GM19240 (cell line): Measurements from ENCODE around the gene MDFIC.

Experiments used
- DNase-seq: peaks from one replicate; pipeline ENCODE4 v3.0.0; 2011; ENCODE audit warnings: low spot score; ENCODE audit not compliant: insufficient read length

MDFIC gene

DNA sequence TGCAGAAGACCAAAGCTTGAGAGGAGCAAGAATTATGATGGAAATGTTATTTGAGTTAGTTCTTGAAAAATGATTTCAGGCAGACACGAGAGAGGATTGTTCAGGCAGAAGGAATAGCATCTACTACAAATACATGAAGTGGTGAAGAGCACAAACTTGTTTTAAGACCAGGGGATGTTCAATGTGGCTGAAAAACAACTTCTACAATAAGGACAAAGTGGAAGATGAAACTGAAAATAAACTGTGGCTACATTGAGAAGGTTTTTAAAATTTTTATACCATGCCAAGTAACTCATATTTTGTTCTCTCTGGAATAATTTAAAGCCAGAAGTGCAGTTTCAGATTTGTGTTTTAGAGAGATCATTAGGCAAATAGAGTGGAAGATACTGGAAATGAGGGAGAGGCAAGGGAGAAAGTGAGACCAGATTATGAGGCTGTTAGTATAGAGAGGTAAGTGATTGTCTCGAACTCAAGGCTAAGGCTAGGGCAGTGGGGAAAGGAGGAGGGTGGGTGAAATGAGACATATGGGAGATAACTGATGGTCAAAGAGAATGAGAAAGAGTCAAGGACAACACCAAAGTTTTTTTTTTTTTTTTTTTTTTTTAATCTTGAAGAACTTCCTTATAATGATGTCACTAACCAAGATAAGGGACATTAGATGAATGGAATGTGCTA is 115.4 kb downstream of the MDFIC start:
- DNase-seq: no peak

DNA sequence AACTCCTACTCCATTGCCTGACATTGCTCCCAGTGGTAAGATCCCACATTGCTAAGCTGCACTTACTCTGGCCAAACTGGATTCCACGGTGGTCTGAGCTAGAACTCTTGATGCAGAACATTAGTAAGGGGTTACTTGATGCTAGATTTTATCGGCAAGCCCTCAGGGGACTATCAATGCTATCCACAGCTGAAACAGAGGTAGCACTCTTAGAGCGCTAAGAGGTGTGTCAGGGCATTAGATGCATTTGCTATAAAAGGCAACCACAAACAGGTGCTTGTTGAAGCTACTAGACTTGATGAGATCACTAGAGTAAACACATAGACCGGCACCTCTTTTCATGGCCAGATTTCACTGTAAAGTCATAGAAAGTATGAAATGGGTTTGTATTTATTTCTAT is 116.3 kb downstream of the MDFIC start:
- DNase-seq: no peak

- DNase-seq: no peak
Measured at GRCh38 chr7:115040057-115040456, 118.2 kb downstream of the MDFIC start.

GRCh38 chr7:115040495-115040894 is 118.6 kb downstream of the MDFIC start:
- DNase-seq: no peak

DNA sequence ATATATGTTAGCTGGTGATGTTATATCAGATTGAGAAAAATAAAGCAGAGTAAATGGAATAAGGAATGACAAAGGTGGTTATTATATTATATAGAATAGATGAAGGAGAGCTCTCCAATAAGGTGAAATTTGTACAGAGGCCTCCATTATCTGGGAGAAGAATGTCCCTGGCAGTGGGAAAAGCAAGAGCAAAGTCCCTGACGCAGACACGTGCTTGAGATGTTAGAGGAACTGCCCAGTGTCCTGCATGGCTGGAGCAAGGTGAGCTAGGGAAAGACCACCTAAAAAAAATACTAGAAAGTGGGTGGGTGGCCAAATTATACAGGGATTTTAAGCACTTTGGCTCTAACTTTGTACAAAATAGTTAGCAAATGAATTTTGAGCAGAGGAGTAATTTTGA is 120.7 kb downstream of the MDFIC start:
- DNase-seq: no peak

GRCh38 chr7:115043605-115044004 is 121.7 kb downstream of the MDFIC start:
- DNase-seq: no peak

GRCh38 chr7:115044224-115044623 is 122.3 kb downstream of the MDFIC start:
- DNase-seq: no peak

GRCh38 chr7:115047958-115048720 is 126.2 kb downstream of the MDFIC start:
- DNase-seq: no peak

DNA sequence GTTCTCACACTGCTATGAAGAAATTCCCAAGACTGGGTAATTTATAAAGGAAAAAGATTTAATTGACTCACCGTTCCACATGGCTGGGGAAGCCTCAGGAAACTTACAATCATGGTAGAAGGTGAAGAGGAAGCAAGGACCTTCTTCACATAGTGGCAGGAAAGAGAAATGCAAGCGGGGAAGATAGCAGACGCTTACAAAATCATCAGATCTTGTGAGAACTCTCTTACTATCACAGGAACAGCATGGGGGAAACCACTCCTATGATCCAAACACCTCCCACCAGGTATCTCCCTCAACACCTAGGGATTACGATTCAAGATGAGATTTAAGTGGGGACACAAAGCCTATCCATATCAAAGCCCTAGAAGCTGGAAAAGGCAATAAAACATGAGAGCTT is 130.8 kb downstream of the MDFIC start:
- DNase-seq: no peak

DNA sequence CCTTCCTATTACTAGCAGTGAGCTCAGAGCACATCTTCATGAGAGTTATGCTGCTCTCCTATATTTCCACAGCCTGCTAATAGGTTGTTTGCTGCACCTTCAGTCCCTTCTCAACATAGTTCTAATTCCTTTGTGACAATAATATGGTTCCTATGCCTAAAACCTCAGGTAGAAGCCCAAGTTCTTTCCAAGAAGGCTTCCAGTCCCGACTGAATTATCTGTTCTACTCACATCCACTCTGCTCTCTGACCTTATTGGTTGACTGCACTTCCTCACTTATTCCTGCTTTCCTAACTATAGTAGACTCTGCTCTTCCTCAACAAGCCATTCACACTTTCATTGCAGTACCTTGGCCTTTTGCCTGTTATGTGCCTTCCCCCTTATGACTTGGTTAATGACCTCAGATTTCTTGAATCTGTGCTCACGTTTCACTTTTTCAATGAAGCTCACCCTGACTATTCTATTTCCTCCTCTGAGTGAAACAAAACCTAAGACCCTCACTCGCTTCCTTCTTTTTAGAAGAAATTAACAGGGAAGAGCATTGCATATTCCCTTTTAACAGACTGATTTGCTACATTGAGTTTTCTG is 132.7 kb downstream of the MDFIC start:
- DNase-seq: no peak

- no peak for DNase-seq
Measured at GRCh38 chr7:115056019-115056418, 134.1 kb downstream of the MDFIC start.

GRCh38 chr7:115058726-115059125 is 136.8 kb downstream of the MDFIC start:
- DNase-seq: no peak

DNA sequence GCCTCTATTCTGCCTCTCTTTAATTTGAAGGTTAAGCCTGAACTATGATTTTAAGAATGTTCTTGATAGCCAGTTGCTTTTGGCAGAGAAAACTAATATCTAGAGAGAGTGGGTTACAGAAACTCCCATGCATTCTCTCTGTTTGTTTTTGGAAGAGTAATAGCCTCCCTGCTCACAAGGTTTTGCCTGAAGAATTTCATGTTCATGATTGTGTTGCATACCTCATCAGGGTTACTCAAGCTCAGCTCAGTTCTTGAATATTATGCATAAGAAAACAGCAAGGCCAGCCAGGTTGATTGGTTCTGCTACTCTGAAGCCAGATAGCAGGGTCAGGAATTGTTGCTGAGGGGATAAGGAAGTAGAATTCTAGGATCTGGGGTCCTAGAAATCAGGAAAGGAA is 137.4 kb downstream of the MDFIC start:
- no peak for DNase-seq

- no peak for DNase-seq
Measured at GRCh38 chr7:115060095-115060870, 138.4 kb downstream of the MDFIC start.

DNA sequence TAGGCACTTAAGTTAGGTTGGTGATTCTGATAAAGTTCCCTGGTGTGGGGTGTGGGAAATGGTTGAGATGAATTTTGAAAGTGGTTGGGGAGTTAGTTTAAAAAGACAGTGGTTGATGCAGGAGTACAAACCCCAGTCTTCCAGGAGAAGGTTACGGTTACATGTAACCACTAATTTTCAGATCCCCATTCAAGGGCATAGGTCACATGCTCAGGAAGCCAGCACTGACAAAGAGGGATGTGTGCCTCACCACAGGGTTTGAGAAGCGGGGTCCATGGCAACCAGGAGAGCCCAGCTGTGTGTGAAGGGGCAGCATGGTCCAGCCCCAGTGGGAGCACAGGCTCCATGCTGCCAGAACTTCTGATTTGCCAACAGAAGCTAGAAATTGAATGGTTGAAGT is 144.2 kb downstream of the MDFIC start:
- DNase-seq: no peak

DNA sequence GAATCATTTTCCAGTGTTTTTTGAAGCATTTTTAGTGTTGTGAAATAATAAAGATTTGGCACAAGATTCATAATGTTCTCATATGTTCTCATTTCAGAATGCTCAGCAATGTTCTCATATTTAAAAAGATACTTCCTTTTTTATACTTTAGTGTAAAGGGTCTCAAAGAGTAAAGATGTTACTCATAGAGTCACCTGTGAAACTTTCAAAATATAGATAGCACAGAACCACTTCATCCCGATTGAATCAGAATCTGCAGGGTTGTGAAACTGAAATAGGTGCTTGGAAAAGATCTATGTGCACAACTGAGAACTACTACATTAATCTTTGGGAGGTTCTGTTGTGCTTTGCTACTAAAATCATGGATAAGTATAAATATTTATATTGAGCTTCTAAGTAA is 144.7 kb downstream of the MDFIC start:
- DNase-seq: no peak

DNA sequence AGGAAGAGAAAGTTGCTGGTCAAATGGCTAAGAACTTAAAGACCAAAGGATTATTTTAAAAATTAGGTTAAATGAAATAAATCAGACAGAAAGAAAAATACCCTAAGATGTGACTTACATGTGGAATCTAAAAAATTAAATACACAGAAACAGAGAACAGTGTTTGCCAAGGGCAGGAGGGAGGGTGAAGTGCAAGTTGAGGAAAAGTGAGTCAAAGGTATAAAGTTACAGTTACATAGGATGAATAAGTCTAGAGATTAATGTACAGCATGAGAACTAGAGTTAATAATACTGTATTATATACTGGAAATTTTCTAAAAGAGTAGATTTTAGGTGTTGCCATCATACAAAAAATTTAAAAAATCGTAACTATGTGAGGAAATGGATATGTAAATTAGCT is 146.3 kb downstream of the MDFIC start:
- DNase-seq: no peak
